Gastroesophageal sphincter (tissue), 3 donors: Measurements from ENCODE around the gene KICS2.

Source experiments
- CTCF ChIP-seq, 4 experiments: fragments of 200-600 bp in 2 of 4; fragments of 450-650 bp in 2 of 4; sonication (generic) in 1 of 4; IDR thresholded peaks; one replicate each; pipeline ENCODE4 v1.5.1; 2017 to 2019; ENCODE audit warnings: antibody characterized with exemption in 4 of 4, mild to moderate bottlenecking in 2 of 4, moderate library complexity in 2 of 4
- EP300 ChIP-seq: sonication (generic); formaldehyde crosslinking; IDR thresholded peaks from one replicate; pipeline ENCODE4 v1.6.1; 2017; ENCODE audit warnings: antibody characterized with exemption, mild to moderate bottlenecking
- POLR2A ChIP-seq, 2 donors: fragments of 450-650 bp; IDR thresholded peaks; one replicate each; pipeline ENCODE4 v1.6.1; 2017; ENCODE audit warnings: antibody characterized with exemption in 2 of 2, mild to moderate bottlenecking in 2 of 2, moderate library complexity in 1 of 2
- POLR2AphosphoS5 ChIP-seq: sonication (generic); formaldehyde crosslinking; IDR thresholded peaks from one replicate; pipeline ENCODE4 v1.6.1; 2017; ENCODE audit warnings: antibody characterized with exemption

GRCh38 chr12:64270411-64270810 is 48.3 kb upstream of the KICS2 start:
- no peak for TF ChIP-seq CTCF (IDR thresholded peaks at IDR 0.05)
- TF ChIP-seq EP300, result no peak
- TF ChIP-seq POLR2A (IDR thresholded peaks at IDR 0.05), result no peak
- TF ChIP-seq POLR2AphosphoS5, result no peak
